Testis (tissue), 2 donors: ENCODE data around the gene ANTXRL.

Source experiments
- CTCF ChIP-seq, 3 experiments: fragments of 450-650 bp in 2 of 3; fragments of 200-600 bp in 1 of 3; sonication (generic) in 1 of 3; IDR thresholded peaks; one replicate each; pipeline ENCODE4 v1.5.1; 2016 to 2019; ENCODE audit warnings: antibody characterized with exemption in 3 of 3, mild to moderate bottlenecking in 2 of 3, moderate library complexity in 1 of 3
- POLR2A ChIP-seq: fragments of 450-650 bp; IDR thresholded peaks from one replicate; pipeline ENCODE4 v1.6.1; 2017; ENCODE audit warnings: antibody characterized with exemption, mild to moderate bottlenecking, moderate library complexity

DNA sequence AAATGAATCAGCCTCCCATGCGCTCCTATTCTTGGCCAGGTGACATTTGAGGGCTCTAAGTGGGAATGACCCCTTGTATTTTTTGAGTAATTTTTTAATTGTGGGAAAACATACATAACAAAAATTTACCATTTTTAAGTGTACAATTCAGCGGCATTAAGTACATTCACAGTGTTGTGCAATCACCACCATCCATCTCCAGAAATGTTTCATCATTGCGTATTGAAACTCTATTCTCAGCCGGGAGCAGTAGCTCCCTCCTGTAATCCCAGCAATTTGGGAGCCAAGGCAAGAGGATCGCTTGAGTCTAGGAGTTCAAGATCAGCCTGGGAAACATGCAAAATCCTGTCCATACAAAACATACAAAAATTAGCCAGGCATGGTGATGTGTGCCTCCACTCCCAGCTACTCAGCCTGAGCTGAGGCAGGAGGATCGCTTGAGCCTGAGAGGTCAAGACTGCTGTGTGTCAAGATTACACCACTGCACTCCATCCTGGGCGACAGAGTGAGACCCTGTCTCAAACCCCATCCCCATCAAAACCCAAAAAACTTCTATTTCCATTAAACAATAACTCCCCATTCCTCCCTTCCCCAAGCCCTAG, 2.5 kb downstream of the ANTXRL start:
- no peak for TF ChIP-seq CTCF (IDR thresholded peaks at IDR 0.05)
- no peak for TF ChIP-seq POLR2A
